Mesendoderm (in vitro differentiated cells): Measurements from ENCODE around the gene ZNF217.

Source experiments
- DNase-seq: peaks from one replicate; pipeline ENCODE4 v3.0.0; 2013
- H2AK5ac ChIP-seq: 2 replicates; pipeline ENCODE4 v1.6.1; 2013; ENCODE audit warnings: low read length, inconsistent platforms
- H2BK120ac ChIP-seq: 2 replicates; pipeline ENCODE4 v1.6.1; 2013; ENCODE audit warnings: low read depth, mild to moderate bottlenecking, low read length, moderate library complexity, mixed read lengths
- H2BK15ac ChIP-seq: replicated peaks from 2 replicates; pipeline ENCODE4 v1.6.1; 2013; ENCODE audit warnings: low read depth, mild to moderate bottlenecking, moderate library complexity
- H2BK5ac ChIP-seq: 2 replicates; pipeline ENCODE4 v1.6.1; 2013; ENCODE audit warnings: low read length, inconsistent platforms
- H3K18ac ChIP-seq: 2 replicates; pipeline ENCODE4 v1.6.1; 2013; ENCODE audit warnings: mild to moderate bottlenecking, low read length, mixed read lengths
- H3K23ac ChIP-seq: one replicate; pipeline ENCODE4 v1.6.1; 2013; ENCODE audit warnings: low read length
- H3K27ac ChIP-seq: 2 replicates; pipeline ENCODE4 v1.5.1; 2013; ENCODE audit warnings: low read depth, mild to moderate bottlenecking, inconsistent platforms, low read length, moderate library complexity
- H3K27me3 ChIP-seq: 2 replicates; pipeline ENCODE4 v1.6.1; 2013; ENCODE audit warnings: low read length, control low read depth, mild to moderate bottlenecking, inconsistent platforms; ENCODE audit not compliant: insufficient read depth, poor library complexity
- H3K36me3 ChIP-seq: 2 replicates; pipeline ENCODE4 v1.6.1; 2013; ENCODE audit warnings: low read length, inconsistent platforms; ENCODE audit not compliant: control insufficient read depth, insufficient read depth
- H3K4ac ChIP-seq: one replicate; pipeline ENCODE4 v1.6.1; 2013; ENCODE audit warnings: low read depth, mild to moderate bottlenecking, low read length, moderate library complexity
- H3K4me1 ChIP-seq: 2 replicates; pipeline ENCODE4 v1.6.1; 2013; ENCODE audit warnings: low read depth, low read length, inconsistent platforms; ENCODE audit not compliant: control insufficient read depth
- H3K4me2 ChIP-seq: 2 replicates; pipeline ENCODE4 v1.6.1; 2013; ENCODE audit warnings: low read length
- H3K4me3 ChIP-seq: 2 replicates; pipeline ENCODE4 v1.5.1; 2013; ENCODE audit warnings: mild to moderate bottlenecking, low read length
- H3K56ac ChIP-seq: one replicate; pipeline ENCODE4 v1.6.1; 2013; ENCODE audit warnings: low read length
- H3K79me1 ChIP-seq: 2 replicates; pipeline ENCODE4 v1.6.1; 2013; ENCODE audit warnings: low read length, inconsistent platforms
- H3K79me2 ChIP-seq: 2 replicates; pipeline ENCODE4 v1.6.1; 2013; ENCODE audit warnings: mild to moderate bottlenecking, low read length; ENCODE audit not compliant: control insufficient read depth, insufficient read depth
- H3K9ac ChIP-seq: 2 replicates; pipeline ENCODE4 v1.6.1; 2013; ENCODE audit warnings: low read length, inconsistent platforms
- H4K5ac ChIP-seq: one replicate; pipeline ENCODE4 v1.6.1; 2013; ENCODE audit warnings: low read length
- H4K8ac ChIP-seq: one replicate; pipeline ENCODE4 v1.6.1; 2013; ENCODE audit warnings: low read depth, mild to moderate bottlenecking, control low read depth, low read length, moderate library complexity
- WGBS: extraction: QIAGEN DNeasy Blood & Tissue Kit; methylation state at CpG from one replicate; pipeline ENCODE4 v1.1.7; 2013; ENCODE audit warnings: low lambda C conversion rate, missing lambda C conversion rate; ENCODE audit not compliant: insufficient coverage; ENCODE audit errors: extremely low coverage; 5-methylcytosine and 5-hydroxymethylcytosine counted together

The ZNF217 gene

DNA sequence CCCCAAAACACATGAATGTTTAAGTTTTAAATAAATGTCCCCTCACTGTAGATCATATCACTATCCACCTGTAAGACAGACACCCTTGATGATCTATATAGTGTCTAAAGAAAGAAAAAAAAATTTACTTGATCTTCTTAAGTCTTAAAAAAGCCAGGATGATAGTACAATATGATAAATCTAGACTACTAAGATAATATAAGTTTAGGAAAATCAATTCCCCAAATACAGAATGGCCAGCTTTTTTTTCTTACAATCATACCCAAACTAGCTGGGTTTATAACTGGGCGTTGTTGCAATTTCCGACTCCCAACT, 14.4 kb downstream of the ZNF217 start:
- H3K4me2 ChIP-seq: no peak overlapping the region
- no peak overlapping the region for H2BK15ac ChIP-seq
- H3K4me1 ChIP-seq: no peaks in the 10 kb centered on the region
- no peak for DNase-seq
- no peak overlapping the region for H2BK120ac ChIP-seq
- H3K56ac ChIP-seq: no peak overlapping the region
- no peak overlapping the region for H3K27ac ChIP-seq
- H2BK5ac ChIP-seq: no peak overlapping the region
- no peak overlapping the region for H4K8ac ChIP-seq
- H3K4me3 ChIP-seq: no peak overlapping the region
- WGBS: no CpG with 5 or more reads among the region's 2 CpGs
- H3K9ac ChIP-seq: no peak overlapping the region
- H3K36me3 ChIP-seq: peaks cover 32% of the 10 kb centered on the region
- H3K4ac ChIP-seq: no peak overlapping the region
- H3K79me1 ChIP-seq: peaks cover 22% of the 10 kb centered on the region
- no peak overlapping the region for H2AK5ac ChIP-seq
- H4K5ac ChIP-seq: no peak overlapping the region
- no peaks in the 10 kb centered on the region for H3K27me3 ChIP-seq
- no peak overlapping the region for H3K18ac ChIP-seq
- peaks cover 81% of the 10 kb centered on the region for H3K79me2 ChIP-seq
- H3K23ac ChIP-seq: no peak overlapping the region

DNA sequence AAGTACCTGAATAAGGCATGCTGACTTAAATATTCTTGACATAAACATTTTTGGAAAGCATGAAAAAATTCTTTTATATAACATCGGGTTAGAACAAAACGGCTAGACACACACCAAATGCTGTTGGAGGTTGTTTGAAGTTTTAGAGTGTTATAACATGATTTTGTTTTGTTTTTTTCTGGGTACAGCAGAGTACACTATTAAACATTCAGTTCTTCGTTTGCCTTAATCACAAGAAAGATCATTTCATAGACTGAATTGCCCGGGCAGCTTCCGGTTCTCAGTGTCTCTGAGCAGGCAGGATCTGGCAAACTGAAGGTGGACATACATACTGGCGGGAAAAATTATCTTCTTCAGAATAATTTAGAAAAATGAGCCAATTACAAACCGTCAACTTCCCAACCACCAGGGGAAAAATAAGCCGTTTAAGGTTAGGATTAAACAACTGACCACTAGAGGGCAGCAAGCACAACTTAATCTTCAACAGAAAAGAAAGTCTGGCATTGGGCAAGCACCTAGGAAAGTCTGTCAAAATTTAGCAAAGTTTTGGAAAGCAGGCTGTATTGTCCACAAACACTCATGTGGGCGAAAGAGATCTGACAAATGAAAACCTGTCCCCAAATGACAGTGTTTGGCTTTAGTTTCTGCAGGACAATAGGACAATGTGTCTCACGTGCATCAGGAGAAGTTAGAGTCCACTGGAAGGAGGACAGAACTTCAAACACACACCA, 15.0 kb downstream of the ZNF217 start:
- Histone ChIP-seq H3K4me1 (no peaks in the 10 kb centered on the region), H3K79me1 (peaks cover 22% of the 10 kb centered on the region), H2BK5ac (no peak overlapping the region), H4K8ac (no peak overlapping the region), H3K18ac (no peak overlapping the region), H4K5ac (no peak overlapping the region), H3K9ac (peak overlapping the region; percentile 29), H3K56ac (no peak overlapping the region), H2AK5ac (no peak overlapping the region), H3K27ac (no peak overlapping the region), H3K4me3 (no peak overlapping the region), H3K27me3 (no peaks in the 10 kb centered on the region), H2BK120ac (no peak overlapping the region), H3K79me2 (peaks cover 83% of the 10 kb centered on the region), H3K4me2 (no peak overlapping the region), H3K4ac (no peak overlapping the region), H3K23ac (no peak overlapping the region), H2BK15ac (no peak overlapping the region), H3K36me3 (peaks cover 32% of the 10 kb centered on the region)
- WGBS: no CpG with 5 or more reads among the region's 10 CpGs
- DNase-seq: peak; percentile 87

DNA sequence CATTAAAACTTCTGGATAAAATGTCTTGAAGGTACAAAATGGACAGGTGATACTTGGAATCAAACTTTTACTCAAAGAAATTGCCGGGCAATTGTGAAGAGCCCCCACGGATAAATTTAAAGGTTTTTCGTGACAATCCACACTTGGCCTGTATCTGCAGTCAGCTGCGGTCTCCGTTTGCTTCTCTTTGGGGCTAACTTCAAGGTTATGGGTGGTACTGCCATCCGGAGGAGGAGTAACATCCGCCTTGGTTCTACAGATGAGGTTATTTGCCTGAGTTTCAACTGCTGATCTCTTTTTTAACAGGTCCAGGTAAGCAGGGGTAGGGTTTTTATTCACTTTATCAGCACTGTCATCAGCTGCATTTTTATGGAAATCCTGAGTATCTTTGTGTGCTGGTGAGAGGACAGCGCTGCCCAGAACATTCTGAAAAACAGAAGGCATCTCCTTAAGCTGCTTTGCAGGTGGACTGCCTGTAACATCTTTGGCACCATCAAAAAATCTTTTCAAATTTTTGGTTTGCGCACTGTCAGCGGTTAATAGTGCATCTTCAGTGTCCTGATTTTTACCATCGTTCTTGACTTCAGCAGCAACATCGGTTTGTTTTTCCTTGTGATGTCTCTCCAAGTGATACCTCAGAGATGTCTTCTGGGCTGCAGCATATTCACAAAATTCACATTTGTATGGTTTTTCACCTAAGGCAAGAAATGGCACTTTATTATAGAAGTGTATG, 16.9 kb downstream of the ZNF217 start:
- H2BK15ac ChIP-seq: no peak overlapping the region
- H4K8ac ChIP-seq: no peak overlapping the region
- H3K4me3 ChIP-seq: no peak overlapping the region
- no peak overlapping the region for H3K27ac ChIP-seq
- no peak overlapping the region for H3K56ac ChIP-seq
- H2AK5ac ChIP-seq: no peak overlapping the region
- H2BK120ac ChIP-seq: no peak overlapping the region
- H3K36me3 ChIP-seq: peaks cover 22% of the 10 kb centered on the region
- H3K79me1 ChIP-seq: peaks cover 20% of the 10 kb centered on the region
- peaks cover 82% of the 10 kb centered on the region for H3K79me2 ChIP-seq
- DNase-seq: no peak
- no peak overlapping the region for H3K23ac ChIP-seq
- no peaks in the 10 kb centered on the region for H3K27me3 ChIP-seq
- no peak overlapping the region for H4K5ac ChIP-seq
- no CpG with 5 or more reads among the region's 12 CpGs for WGBS
- H3K4ac ChIP-seq: no peak overlapping the region
- H3K18ac ChIP-seq: no peak overlapping the region
- H3K4me2 ChIP-seq: no peak overlapping the region
- no peaks in the 10 kb centered on the region for H3K4me1 ChIP-seq
- no peak overlapping the region for H3K9ac ChIP-seq
- H2BK5ac ChIP-seq: no peak overlapping the region

DNA sequence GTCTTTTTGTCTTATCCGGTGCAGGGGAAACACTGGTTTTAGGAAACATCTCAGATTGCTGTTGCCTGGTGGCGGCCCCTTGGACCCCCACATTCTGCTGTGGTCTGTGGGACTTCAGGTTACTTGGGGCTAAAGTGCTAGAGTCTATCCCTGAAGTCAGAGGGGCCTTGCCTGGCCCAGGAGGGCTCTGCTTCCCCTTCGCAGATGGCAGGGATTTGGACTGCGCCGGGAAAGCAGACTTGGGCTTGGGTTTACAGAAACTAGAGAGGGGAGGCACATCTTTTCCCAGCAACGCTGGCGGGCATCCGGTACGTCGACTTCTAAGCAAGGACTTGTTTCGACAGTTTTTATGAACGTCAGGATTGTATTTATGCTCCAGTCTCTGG, 17.5 kb downstream of the ZNF217 start:
- H3K36me3 ChIP-seq: peaks cover 17% of the 10 kb centered on the region
- no peak overlapping the region for H2AK5ac ChIP-seq
- no peak overlapping the region for H3K9ac ChIP-seq
- H2BK5ac ChIP-seq: no peak overlapping the region
- no CpG with 5 or more reads among the region's 12 CpGs for WGBS
- no peak overlapping the region for H3K23ac ChIP-seq
- no peak overlapping the region for H3K27ac ChIP-seq
- no peak overlapping the region for H2BK120ac ChIP-seq
- H3K79me2 ChIP-seq: peaks cover 78% of the 10 kb centered on the region
- H2BK15ac ChIP-seq: no peak overlapping the region
- H3K4ac ChIP-seq: no peak overlapping the region
- H3K18ac ChIP-seq: no peak overlapping the region
- no peak overlapping the region for H3K4me3 ChIP-seq
- H3K79me1 ChIP-seq: peaks cover 20% of the 10 kb centered on the region
- H3K4me1 ChIP-seq: no peaks in the 10 kb centered on the region
- no peak overlapping the region for H4K5ac ChIP-seq
- no peak overlapping the region for H3K4me2 ChIP-seq
- no peaks in the 10 kb centered on the region for H3K27me3 ChIP-seq
- no peak overlapping the region for H3K56ac ChIP-seq
- DNase-seq: no peak
- no peak overlapping the region for H4K8ac ChIP-seq

DNA sequence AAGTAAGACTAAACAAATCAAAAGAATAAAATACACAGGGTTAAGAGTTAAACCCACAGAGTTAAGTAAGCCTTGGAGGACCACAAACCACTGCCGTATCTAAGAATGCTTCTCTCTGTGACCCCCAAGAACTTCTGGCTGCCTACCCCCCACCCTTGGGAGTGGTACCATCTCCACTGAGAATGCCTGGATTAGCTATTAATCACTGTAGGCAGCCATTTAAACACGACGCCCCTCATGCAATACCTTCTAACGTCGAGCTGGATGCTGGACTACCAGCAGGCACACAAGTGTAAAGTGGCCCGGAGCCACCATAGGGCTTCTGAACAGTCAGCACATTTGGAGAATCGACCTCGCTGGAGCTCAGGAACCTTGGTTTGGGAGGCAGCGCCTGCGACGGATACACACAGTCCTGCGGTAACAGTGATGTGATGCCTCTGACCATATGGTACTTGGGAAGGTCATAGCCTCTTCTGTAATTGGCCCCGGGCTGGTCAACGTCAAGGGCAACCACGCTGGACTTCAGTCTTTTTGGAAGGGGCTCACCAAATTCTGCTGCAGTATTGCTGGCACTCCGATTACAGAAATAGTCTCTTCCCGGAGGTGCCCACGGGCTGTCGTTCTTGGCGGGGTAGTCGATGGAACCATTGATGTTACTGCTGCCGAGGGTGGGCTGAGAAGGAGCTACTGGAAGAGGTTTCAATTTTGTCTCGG, 18.0 kb downstream of the ZNF217 start:
- Histone ChIP-seq H3K4me3 (no peak overlapping the region), H3K23ac (no peak overlapping the region), H3K36me3 (peaks cover 16% of the 10 kb centered on the region), H2AK5ac (no peak overlapping the region), H3K79me1 (peaks cover 23% of the 10 kb centered on the region), H3K27me3 (no peaks in the 10 kb centered on the region), H2BK15ac (no peak overlapping the region), H4K5ac (no peak overlapping the region), H4K8ac (no peak overlapping the region), H2BK120ac (no peak overlapping the region), H3K4me2 (no peak overlapping the region), H2BK5ac (no peak overlapping the region), H3K4me1 (no peaks in the 10 kb centered on the region), H3K18ac (no peak overlapping the region), H3K4ac (no peak overlapping the region), H3K79me2 (peaks cover 75% of the 10 kb centered on the region), H3K56ac (no peak overlapping the region), H3K27ac (no peak overlapping the region), H3K9ac (no peak overlapping the region)
- WGBS: no CpG with 5 or more reads among the region's 23 CpGs
- DNase-seq: no peak
